Hepatocyte (in vitro differentiated cells): ENCODE measurements around the gene TM4SF4.

ENCODE experiments used
- EZH2 ChIP-seq: fragments of 200-600 bp; sonication (generic); IDR thresholded peaks from 2 replicates; pipeline ENCODE4 v1.6.1; 2016; ENCODE audit warnings: antibody characterized with exemption, mild to moderate bottlenecking, borderline replicate concordance
- TF ChIP-seq, protein P1 (sequence below): fragments of 200-600 bp; sonication (generic); IDR thresholded peaks from 2 replicates; pipeline ENCODE4 v1.5.1; 2016; ENCODE audit warnings: antibody characterized with exemption, mild to moderate bottlenecking; ENCODE audit not compliant: poor library complexity

DNA sequence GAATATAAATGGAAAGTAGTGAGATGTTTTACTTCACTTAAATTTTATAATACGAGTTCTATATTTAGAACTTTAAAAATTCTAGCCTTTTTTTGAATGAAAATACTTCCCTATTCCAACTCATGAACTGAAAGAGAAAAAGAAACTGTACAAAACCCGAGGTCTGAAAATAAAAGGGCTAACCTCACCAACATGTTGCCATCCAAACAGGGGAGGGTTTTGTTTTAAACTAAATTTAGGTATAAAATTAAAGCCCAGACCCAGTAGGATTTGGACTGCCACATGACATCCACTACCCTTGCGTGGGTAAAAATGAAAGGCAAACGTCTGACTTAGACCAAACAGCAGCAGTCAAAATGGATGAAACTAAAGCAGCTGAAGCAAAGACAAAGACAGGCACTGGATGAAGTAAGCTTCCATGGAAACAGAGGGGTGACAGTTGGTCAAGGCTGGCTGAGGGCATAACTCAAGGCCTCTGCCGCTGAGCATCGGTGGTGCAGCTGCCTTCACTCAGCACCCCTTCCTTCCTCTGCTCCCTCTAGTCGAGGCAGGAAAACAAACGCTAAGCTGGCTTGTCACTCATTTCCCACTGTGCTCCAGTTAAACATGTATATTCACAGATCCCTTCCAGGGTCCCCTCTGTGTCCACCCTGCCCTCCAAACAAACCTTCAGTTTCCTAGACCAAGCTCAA is 58.1 kb downstream of the TM4SF4 start:
- TF ChIP-seq, protein P1, sequence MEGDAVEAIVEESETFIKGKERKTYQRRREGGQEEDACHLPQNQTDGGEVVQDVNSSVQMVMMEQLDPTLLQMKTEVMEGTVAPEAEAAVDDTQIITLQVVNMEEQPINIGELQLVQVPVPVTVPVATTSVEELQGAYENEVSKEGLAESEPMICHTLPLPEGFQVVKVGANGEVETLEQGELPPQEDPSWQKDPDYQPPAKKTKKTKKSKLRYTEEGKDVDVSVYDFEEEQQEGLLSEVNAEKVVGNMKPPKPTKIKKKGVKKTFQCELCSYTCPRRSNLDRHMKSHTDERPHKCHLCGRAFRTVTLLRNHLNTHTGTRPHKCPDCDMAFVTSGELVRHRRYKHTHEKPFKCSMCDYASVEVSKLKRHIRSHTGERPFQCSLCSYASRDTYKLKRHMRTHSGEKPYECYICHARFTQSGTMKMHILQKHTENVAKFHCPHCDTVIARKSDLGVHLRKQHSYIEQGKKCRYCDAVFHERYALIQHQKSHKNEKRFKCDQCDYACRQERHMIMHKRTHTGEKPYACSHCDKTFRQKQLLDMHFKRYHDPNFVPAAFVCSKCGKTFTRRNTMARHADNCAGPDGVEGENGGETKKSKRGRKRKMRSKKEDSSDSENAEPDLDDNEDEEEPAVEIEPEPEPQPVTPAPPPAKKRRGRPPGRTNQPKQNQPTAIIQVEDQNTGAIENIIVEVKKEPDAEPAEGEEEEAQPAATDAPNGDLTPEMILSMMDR, result no peak
- TF ChIP-seq EZH2, result no peak
